Measurements from ENCODE around the gene SS18. TPM values are rescaled to one million over a fixed set of nuclear protein-coding genes. Genes with fewer than 3 reads are reported as not detected.

The SS18 gene
- total and polyA plus RNA-seq, 2 of the 13 experiments (the other 11 are each of a cell fraction or from before 2014, with no cell fraction given): 49.2 to 82.7 TPM

DNA sequence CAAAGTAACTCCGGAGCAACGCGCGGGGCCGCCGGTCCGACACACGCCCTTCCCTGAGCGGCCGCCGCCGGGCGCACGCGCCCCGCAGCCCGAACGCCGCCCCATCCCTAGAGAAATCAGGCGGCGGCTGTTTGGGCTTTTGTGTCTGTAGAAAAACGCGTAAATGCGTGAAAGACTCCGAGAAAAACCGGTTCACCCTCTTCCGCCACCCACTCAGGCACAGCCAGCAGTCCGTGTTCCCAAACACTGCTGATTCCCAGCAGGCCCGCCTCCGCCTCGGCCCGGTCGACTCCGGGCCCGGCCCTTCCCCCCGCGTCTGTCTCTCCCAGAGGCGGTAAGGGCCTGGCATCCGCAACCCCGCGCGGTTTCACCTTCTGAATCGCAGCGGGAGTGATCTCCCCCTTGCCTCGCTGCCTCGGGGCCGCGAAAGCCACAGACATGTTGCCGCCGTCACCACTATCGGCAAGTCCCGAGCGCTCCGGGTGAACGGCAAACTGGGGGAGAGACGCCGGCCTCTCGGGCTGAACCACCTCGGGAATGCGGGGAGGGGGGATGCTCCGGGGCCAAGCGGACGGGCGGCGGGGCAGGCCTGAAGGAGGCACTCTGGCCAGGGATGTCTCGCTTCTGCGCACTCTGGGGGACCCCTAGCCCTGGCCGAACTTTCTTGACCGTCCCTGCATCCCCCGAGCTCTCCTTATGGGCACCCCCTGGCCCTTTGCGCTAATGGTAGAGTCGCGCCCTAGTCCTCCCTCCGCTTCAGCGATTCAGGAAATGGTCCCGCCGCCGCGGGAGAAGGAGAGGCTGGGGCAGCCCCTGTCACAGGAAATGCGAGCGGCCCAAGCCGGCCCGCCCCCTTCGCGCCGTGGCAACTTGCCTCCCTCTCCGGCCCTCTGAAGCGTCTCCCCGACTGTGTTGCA, at the start of gene SS18 (continued):
- TF ChIP-seq, protein P1, sequence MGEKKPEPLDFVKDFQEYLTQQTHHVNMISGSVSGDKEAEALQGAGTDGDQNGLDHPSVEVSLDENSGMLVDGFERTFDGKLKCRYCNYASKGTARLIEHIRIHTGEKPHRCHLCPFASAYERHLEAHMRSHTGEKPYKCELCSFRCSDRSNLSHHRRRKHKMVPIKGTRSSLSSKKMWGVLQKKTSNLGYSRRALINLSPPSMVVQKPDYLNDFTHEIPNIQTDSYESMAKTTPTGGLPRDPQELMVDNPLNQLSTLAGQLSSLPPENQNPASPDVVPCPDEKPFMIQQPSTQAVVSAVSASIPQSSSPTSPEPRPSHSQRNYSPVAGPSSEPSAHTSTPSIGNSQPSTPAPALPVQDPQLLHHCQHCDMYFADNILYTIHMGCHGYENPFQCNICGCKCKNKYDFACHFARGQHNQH (CRISPR knock-in tag; IDR thresholded peaks at IDR 0.05): peak; percentile 11; the same call in 1 of the 2 replicates
- TF ChIP-seq NR2C2 (CRISPR knock-in tag; IDR thresholded peaks at IDR 0.05; ENCODE audit: borderline replicate concordance) (peak; percentile 6; the same call in 1 of the 2 replicates), ZNF775 (CRISPR knock-in tag; IDR thresholded peaks at IDR 0.05; ENCODE audit: borderline replicate concordance) (no peak), ZBTB20 (CRISPR knock-in tag; IDR thresholded peaks at IDR 0.05; ENCODE audit: borderline replicate concordance, low read depth) (peak; percentile 67; the same call in 1 of the 2 replicates), ZC3H4 (CRISPR knock-in tag; IDR thresholded peaks at IDR 0.05; ENCODE audit: borderline replicate concordance) (no peak), MAFG (CRISPR knock-in tag; IDR thresholded peaks at IDR 0.05) (no peak), MAZ (IDR thresholded peaks at IDR 0.05; ENCODE audit: borderline replicate concordance, low read depth, low read length) (0 out of 2 replicates have a peak, but pooled peaks have one; percentile 28), MAZ (CRISPR knock-in tag; IDR thresholded peaks at IDR 0.05; ENCODE audit: low read depth) (no peak), RCOR2 (CRISPR knock-in tag; IDR thresholded peaks at IDR 0.05) (no peak), FOXA3 (CRISPR knock-in tag; IDR thresholded peaks at IDR 0.05) (peak; percentile 3; the same call in 1 of the 2 replicates), NPAS2 (CRISPR knock-in tag; IDR thresholded peaks at IDR 0.05; ENCODE audit: borderline replicate concordance) (no peak), FOXM1 (CRISPR knock-in tag; IDR thresholded peaks at IDR 0.05) (no peak), SRSF1 (optimal IDR thresholded peaks at IDR 0.05; ENCODE audit: low read depth, low read length) (peak; percentile 42), NAIF1 (CRISPR knock-in tag; IDR thresholded peaks at IDR 0.05; ENCODE audit: borderline replicate concordance) (peak; percentile 60; the same call in 1 of the 2 replicates)
- TF ChIP-seq, protein P2, sequence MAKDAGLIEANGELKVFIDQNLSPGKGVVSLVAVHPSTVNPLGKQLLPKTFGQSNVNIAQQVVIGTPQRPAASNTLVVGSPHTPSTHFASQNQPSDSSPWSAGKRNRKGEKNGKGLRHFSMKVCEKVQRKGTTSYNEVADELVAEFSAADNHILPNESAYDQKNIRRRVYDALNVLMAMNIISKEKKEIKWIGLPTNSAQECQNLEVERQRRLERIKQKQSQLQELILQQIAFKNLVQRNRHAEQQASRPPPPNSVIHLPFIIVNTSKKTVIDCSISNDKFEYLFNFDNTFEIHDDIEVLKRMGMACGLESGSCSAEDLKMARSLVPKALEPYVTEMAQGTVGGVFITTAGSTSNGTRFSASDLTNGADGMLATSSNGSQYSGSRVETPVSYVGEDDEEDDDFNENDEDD (CRISPR knock-in tag; IDR thresholded peaks at IDR 0.05; ENCODE audit: borderline replicate concordance): peak; percentile 55; the same call in 1 of the 2 replicates
- TF ChIP-seq, protein P3, sequence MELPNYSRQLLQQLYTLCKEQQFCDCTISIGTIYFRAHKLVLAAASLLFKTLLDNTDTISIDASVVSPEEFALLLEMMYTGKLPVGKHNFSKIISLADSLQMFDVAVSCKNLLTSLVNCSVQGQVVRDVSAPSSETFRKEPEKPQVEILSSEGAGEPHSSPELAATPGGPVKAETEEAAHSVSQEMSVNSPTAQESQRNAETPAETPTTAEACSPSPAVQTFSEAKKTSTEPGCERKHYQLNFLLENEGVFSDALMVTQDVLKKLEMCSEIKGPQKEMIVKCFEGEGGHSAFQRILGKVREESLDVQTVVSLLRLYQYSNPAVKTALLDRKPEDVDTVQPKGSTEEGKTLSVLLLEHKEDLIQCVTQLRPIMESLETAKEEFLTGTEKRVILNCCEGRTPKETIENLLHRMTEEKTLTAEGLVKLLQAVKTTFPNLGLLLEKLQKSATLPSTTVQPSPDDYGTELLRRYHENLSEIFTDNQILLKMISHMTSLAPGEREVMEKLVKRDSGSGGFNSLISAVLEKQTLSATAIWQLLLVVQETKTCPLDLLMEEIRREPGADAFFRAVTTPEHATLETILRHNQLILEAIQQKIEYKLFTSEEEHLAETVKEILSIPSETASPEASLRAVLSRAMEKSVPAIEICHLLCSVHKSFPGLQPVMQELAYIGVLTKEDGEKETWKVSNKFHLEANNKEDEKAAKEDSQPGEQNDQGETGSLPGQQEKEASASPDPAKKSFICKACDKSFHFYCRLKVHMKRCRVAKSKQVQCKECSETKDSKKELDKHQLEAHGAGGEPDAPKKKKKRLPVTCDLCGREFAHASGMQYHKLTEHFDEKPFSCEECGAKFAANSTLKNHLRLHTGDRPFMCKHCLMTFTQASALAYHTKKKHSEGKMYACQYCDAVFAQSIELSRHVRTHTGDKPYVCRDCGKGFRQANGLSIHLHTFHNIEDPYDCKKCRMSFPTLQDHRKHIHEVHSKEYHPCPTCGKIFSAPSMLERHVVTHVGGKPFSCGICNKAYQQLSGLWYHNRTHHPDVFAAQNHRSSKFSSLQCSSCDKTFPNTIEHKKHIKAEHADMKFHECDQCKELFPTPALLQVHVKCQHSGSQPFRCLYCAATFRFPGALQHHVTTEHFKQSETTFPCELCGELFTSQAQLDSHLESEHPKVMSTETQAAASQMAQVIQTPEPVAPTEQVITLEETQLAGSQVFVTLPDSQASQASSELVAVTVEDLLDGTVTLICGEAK (IDR thresholded peaks at IDR 0.05): no peak
- TF ChIP-seq, protein P3 (CRISPR knock-in tag; IDR thresholded peaks at IDR 0.05): no peak

All from HepG2 (cell line).